HL-60 (cell line): ENCODE measurements around the gene SLK.
A peak's percentile ranks its signal among the peaks of the same experiment; 100 is the strongest.

ENCODE experiments used
- DNase-seq, 2 experiments: peaks; one replicate each; pipeline ENCODE4 v3.0.0-alpha.2; 2010 to 2020; ENCODE audit warnings: low read depth in 1 of 2, low spot score in 1 of 2
- H3K27ac ChIP-seq: fragments of 250-450 bp; sonication (Bioruptor Pico); replicated peaks from 2 replicates; pipeline ENCODE4 v1.5.1; 2020; ENCODE audit warnings: mild to moderate bottlenecking, moderate library complexity
- H3K27me3 ChIP-seq: fragments of 250-450 bp; sonication (Bioruptor Pico); 2 replicates; pipeline ENCODE4 v1.5.1; 2021; ENCODE audit warnings: mild to moderate bottlenecking, moderate library complexity; ENCODE audit not compliant: insufficient read depth, poor library complexity, severe bottlenecking
- H3K4me3 ChIP-seq: replicated peaks from 2 replicates; pipeline ENCODE4 v1.5.1; 2011; ENCODE audit warnings: mild to moderate bottlenecking, control low read depth, low read length; ENCODE audit not compliant: insufficient read depth
- CTCF ChIP-seq: IDR thresholded peaks from one replicate; pipeline ENCODE4 v1.5.1; 2011; ENCODE audit warnings: low read length, control low read depth, inconsistent platforms; ENCODE audit not compliant: insufficient read depth
- GABPA ChIP-seq: IDR thresholded peaks from 2 replicates; pipeline ENCODE4 v1.6.1; 2012; ENCODE audit warnings: low read depth
- POLR2AphosphoS5 ChIP-seq: IDR thresholded peaks from 2 replicates; pipeline ENCODE4 v1.6.1; 2012; ENCODE audit warnings: low read depth
- REST ChIP-seq: IDR thresholded peaks from 2 replicates; pipeline ENCODE4 v1.6.1; 2012; ENCODE audit warnings: low read depth; ENCODE audit not compliant: insufficient replicate concordance
- SPI1 ChIP-seq: IDR thresholded peaks from 2 replicates; pipeline ENCODE4 v1.6.1; 2012; ENCODE audit warnings: low read depth, mild to moderate bottlenecking, borderline replicate concordance

Gene SLK

GRCh38 chr10:104049504-104050250 lies 82.7 kb downstream of the SLK start:
- H3K4me3 ChIP-seq: no peak overlapping the region
- H3K27ac ChIP-seq: no peak overlapping the region
- H3K27me3 ChIP-seq: no peaks in the 10 kb centered on the region
- no peak for DNase-seq
- no peak for TF ChIP-seq REST
- TF ChIP-seq POLR2AphosphoS5: no peak

GRCh38 chr10:104052431-104052830 lies 85.5 kb downstream of the SLK start:
- Histone ChIP-seq H3K27me3 (no peaks in the 10 kb centered on the region), H3K4me3 (no peak overlapping the region), H3K27ac (no peak overlapping the region)
- peak in 1 of 2 experiments; percentile 17 for DNase-seq
- TF ChIP-seq REST (no peak), GABPA (no peak), SPI1 (no peak), POLR2AphosphoS5 (no peak), CTCF (no peak)

GRCh38 chr10:104053201-104053600 lies 86.3 kb downstream of the SLK start:
- DNase-seq: no peak
- H3K27ac ChIP-seq: no peak overlapping the region
- H3K4me3 ChIP-seq: no peak overlapping the region
- TF ChIP-seq REST (no peak), SPI1 (no peak), POLR2AphosphoS5 (no peak), GABPA (no peak), CTCF (no peak)
- no peaks in the 10 kb centered on the region for H3K27me3 ChIP-seq
